Astrocyte (in vitro differentiated cells and primary cell): Measurements from ENCODE around the gene NUDT16L1. TPM values are rescaled to one million over a fixed set of nuclear protein-coding genes. Genes with fewer than 3 reads are reported as not detected.
A peak's percentile ranks its signal among the peaks of the same experiment; 100 is the strongest.

Source experiments
- DNase-seq: peaks from one replicate; pipeline ENCODE4 v3.0.0-alpha.2; 2010; ENCODE audit warnings: low read depth
- FAIRE-seq: peaks from 2 replicates; lab custom pipeline; 2011; peaks lifted over from hg19 to GRCh38; lab: Jason Lieb, UNC
- H2AFZ ChIP-seq: 2 replicates; pipeline ENCODE4 v1.6.0; 2012; ENCODE audit warnings: low read depth, low read length, inconsistent platforms
- H3K27ac ChIP-seq: 2 replicates; pipeline ENCODE4 v1.5.1; 2011; ENCODE audit warnings: low read depth, low read length, inconsistent platforms
- H3K27me3 ChIP-seq: 2 replicates; pipeline ENCODE4 v1.6.0; 2011; ENCODE audit warnings: low read length, inconsistent platforms; ENCODE audit not compliant: insufficient read depth
- H3K36me3 ChIP-seq: 2 replicates; pipeline ENCODE4 v1.5.1; 2011; ENCODE audit warnings: low read length, inconsistent platforms; ENCODE audit not compliant: insufficient read depth
- H3K4me1 ChIP-seq: 2 replicates; pipeline ENCODE4 v1.5.1; 2011; ENCODE audit warnings: low read length, inconsistent platforms; ENCODE audit not compliant: insufficient read depth
- H3K4me2 ChIP-seq: 2 replicates; pipeline ENCODE4 v1.6.0; 2012; ENCODE audit warnings: low read length, inconsistent platforms
- H3K4me3 ChIP-seq: 2 replicates; pipeline ENCODE4 v1.5.1; 2011; ENCODE audit warnings: low read depth, mild to moderate bottlenecking, low read length, inconsistent platforms; ENCODE audit not compliant: insufficient read depth
- H3K79me2 ChIP-seq: 2 replicates; pipeline ENCODE4 v1.6.0; 2012; ENCODE audit warnings: mild to moderate bottlenecking, low read length, inconsistent platforms; ENCODE audit not compliant: insufficient read depth
- H3K9ac ChIP-seq: 2 replicates; pipeline ENCODE4 v1.6.0; 2012; ENCODE audit warnings: mild to moderate bottlenecking, low read length, inconsistent platforms
- H3K9me3 ChIP-seq: 2 replicates; pipeline ENCODE4 v1.5.1; 2012; ENCODE audit warnings: low read depth, mild to moderate bottlenecking, low read length, inconsistent platforms; ENCODE audit not compliant: insufficient read depth
- H4K20me1 ChIP-seq: 2 replicates; pipeline ENCODE4 v1.6.0; 2012; ENCODE audit warnings: low read length, inconsistent platforms; ENCODE audit not compliant: insufficient read depth
- H3K27ac Mint-ChIP-seq: one replicate; pipeline ENCODE4 v1.8.0; 2021; ENCODE audit warnings: mild to moderate bottlenecking, mixed read lengths; ENCODE audit not compliant: unreplicated experiment
- H3K27me3 Mint-ChIP-seq: one replicate; pipeline ENCODE4 v1.8.0; 2021; ENCODE audit warnings: low read depth, mixed read lengths; ENCODE audit not compliant: unreplicated experiment
- H3K36me3 Mint-ChIP-seq: one replicate; pipeline ENCODE4 v1.8.0; 2021; ENCODE audit warnings: low read depth, mixed read lengths; ENCODE audit not compliant: unreplicated experiment
- H3K4me1 Mint-ChIP-seq: one replicate; pipeline ENCODE4 v1.8.0; 2021; ENCODE audit warnings: low read depth, mixed read lengths; ENCODE audit not compliant: unreplicated experiment
- H3K4me3 Mint-ChIP-seq: one replicate; pipeline ENCODE4 v1.8.0; 2021; ENCODE audit warnings: mild to moderate bottlenecking, moderate library complexity, mixed read lengths; ENCODE audit not compliant: unreplicated experiment
- H3K9me3 Mint-ChIP-seq: one replicate; pipeline ENCODE4 v1.8.0; 2021; ENCODE audit warnings: mild to moderate bottlenecking, mixed read lengths; ENCODE audit not compliant: unreplicated experiment
- CTCF ChIP-seq: IDR thresholded peaks from 2 replicates; pipeline ENCODE4 v1.5.1; 2011; ENCODE audit warnings: low read depth, mild to moderate bottlenecking, inconsistent platforms, low read length, moderate library complexity; ENCODE audit not compliant: insufficient read depth
- EZH2 ChIP-seq: IDR thresholded peaks from 2 replicates; pipeline ENCODE4 v1.6.1; 2012; ENCODE audit warnings: mild to moderate bottlenecking, low read length, inconsistent platforms; ENCODE audit not compliant: insufficient read depth
- total RNA-seq: library from RNA; stranded (reverse); gene quantifications from 2 replicates; pipeline ENCODE4 v1.2.1, GENCODE V29; 2021

Gene NUDT16L1
- total RNA-seq, 1 donor from 2014 or later: 42.2 TPM

- Histone ChIP-seq H3K27ac (no peak overlapping the region), H3K4me1 (no peaks in the 10 kb centered on the region), H3K9me3 (no peaks in the 10 kb centered on the region), H3K4me2 (peak overlapping the region; percentile 19), H3K27me3 (no peaks in the 10 kb centered on the region), H3K36me3 (no peaks in the 10 kb centered on the region), H3K4me3 (no peak overlapping the region), H3K79me2 (no peaks in the 10 kb centered on the region), H3K9ac (no peak overlapping the region), H4K20me1 (no peaks in the 10 kb centered on the region), H2AFZ (no peak overlapping the region)
- H3K4me3 Mint-ChIP-seq: peak overlapping the region; percentile 45
- H3K27ac Mint-ChIP-seq: peak overlapping the region; percentile 41
- no peaks in the 10 kb centered on the region for H3K4me1 Mint-ChIP-seq
- no peaks in the 10 kb centered on the region for H3K9me3 Mint-ChIP-seq
- no peak for TF ChIP-seq EZH2
- TF ChIP-seq CTCF: no peak
- FAIRE-seq: no peak
- no peaks in the 10 kb centered on the region for H3K27me3 Mint-ChIP-seq
- DNase-seq: no peak
- no peaks in the 10 kb centered on the region for H3K36me3 Mint-ChIP-seq
Observed at GRCh38 chr16:4743226-4743878, 50.0 kb downstream of the NUDT16L1 start.

GRCh38 chr16:4744555-4745273 lies 51.4 kb downstream of the NUDT16L1 start:
- no peaks in the 10 kb centered on the region for H3K79me2 ChIP-seq
- Mint-ChIP-seq H3K36me3 (no peaks in the 10 kb centered on the region), H3K27ac (no peak overlapping the region), H3K4me3 (no peak overlapping the region), H3K4me1 (no peaks in the 10 kb centered on the region), H3K9me3 (no peaks in the 10 kb centered on the region), H3K27me3 (no peaks in the 10 kb centered on the region)
- H3K27ac ChIP-seq: no peak overlapping the region
- TF ChIP-seq CTCF: no peak
- TF ChIP-seq EZH2: no peak
- H3K9me3 ChIP-seq: no peaks in the 10 kb centered on the region
- no peaks in the 10 kb centered on the region for H3K4me1 ChIP-seq
- H3K4me2 ChIP-seq: no peak overlapping the region
- FAIRE-seq: no peak
- H3K9ac ChIP-seq: no peak overlapping the region
- H3K4me3 ChIP-seq: no peak overlapping the region
- no peaks in the 10 kb centered on the region for H4K20me1 ChIP-seq
- no peaks in the 10 kb centered on the region for H3K36me3 ChIP-seq
- H3K27me3 ChIP-seq: no peaks in the 10 kb centered on the region
- H2AFZ ChIP-seq: no peak overlapping the region
- no peak for DNase-seq

DNA sequence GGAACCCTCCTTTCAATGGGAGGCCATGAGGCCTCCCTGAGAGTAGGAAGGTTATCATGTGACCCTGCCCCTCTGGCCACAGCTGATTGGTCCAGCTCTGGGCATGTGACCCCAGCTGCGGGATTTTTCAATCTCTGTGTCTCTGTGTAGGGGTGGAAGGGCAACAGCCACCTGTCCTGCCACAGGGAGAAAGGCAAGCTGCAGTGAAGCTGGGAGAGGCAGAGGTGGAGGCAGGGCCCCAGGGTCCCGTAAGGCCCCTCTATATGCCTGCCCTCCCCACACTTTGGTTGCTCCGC lies 51.9 kb downstream of the NUDT16L1 start:
- H3K4me3 ChIP-seq: no peak overlapping the region
- Mint-ChIP-seq H3K9me3 (no peaks in the 10 kb centered on the region), H3K4me1 (no peaks in the 10 kb centered on the region), H3K36me3 (no peaks in the 10 kb centered on the region), H3K27me3 (no peaks in the 10 kb centered on the region), H3K4me3 (no peak overlapping the region), H3K27ac (no peak overlapping the region)
- H3K9me3 ChIP-seq: no peaks in the 10 kb centered on the region
- no peaks in the 10 kb centered on the region for H4K20me1 ChIP-seq
- no peak overlapping the region for H2AFZ ChIP-seq
- H3K79me2 ChIP-seq: no peaks in the 10 kb centered on the region
- no peaks in the 10 kb centered on the region for H3K27me3 ChIP-seq
- TF ChIP-seq EZH2 (no peak), CTCF (no peak)
- no peak overlapping the region for H3K27ac ChIP-seq
- H3K4me2 ChIP-seq: no peak overlapping the region
- FAIRE-seq (no peak), DNase-seq (no peak)
- H3K36me3 ChIP-seq: no peaks in the 10 kb centered on the region
- no peaks in the 10 kb centered on the region for H3K4me1 ChIP-seq
- no peak overlapping the region for H3K9ac ChIP-seq
